ENCODE data around the gene EPM2AIP1.
"Not testable (repeated sequence)": the region's sequence is repeated elsewhere in the genome, so short reads cannot be mapped to it uniquely, and the experiment has no call there.

The EPM2AIP1 gene
- total RNA-seq = 41.1 to 248 (median 90.1) reads per million in 3 experiments

- peak; percentile 100 for DNase-seq
Measured at GRCh38 chr3:36992806-36993325, at the start of gene EPM2AIP1. TSS of gene EPM2AIP1 (minus strand) at chr3:36993131. CDS start at chr3:36993077, 54 bp downstream.

- DNase-seq = not testable (repeated sequence)
Measured at GRCh38 chr3:37042712-37043111, 49.8 kb upstream of the EPM2AIP1 start.

DNA sequence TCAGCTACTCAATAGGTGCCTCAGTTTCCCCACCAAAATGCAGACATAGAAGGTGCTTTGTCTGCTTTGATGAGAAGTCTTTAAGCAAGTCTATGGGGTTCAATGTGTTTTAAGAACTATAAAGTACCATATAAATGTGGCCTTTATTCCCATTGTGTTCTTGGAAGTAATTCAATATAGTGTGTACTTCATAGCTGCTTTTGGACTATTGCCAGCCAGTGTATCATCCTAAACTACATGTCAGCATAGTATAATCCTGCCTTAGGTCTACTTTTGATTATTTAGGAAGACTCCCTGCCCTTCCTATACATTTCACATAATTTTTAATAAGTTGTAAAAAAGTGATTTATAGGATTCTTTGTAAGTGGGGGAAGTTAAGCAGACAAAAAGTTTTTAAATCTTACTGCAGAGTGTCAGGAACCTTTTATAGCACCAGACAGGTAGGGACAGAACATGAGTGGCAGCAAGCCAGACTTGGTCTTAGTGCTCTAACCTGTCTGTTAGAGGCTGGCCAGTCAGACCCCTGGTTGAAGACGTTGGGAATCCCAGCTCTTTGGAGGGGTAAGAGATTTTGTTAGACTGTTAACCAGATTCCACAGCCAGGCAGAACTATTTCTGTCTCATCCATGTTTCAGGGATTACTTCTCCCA lies 48.7 kb upstream of the EPM2AIP1 start:
- no peak for DNase-seq

DNA sequence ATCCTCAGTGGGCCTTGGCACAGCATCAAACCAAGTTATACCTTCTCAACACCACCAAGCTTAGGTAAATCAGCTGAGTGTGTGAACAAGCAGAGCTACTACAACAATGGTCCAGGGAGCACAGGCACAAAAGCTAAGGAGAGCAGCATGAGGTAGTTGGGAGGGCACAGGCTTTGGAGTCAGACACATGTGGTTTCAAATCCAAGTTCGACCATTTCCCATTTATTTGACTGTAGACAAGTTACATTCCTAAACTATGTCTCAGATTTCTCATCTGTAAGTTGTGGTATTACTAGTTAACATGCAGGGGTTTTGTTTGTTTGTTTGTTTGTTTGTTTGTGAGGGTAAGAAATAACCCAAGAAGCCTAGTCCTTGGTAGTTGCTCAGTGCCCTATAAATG lies 47.3 kb upstream of the EPM2AIP1 start:
- no peak for DNase-seq

- DNase-seq = no peak
Measured at GRCh38 chr3:37039161-37039846, 46.4 kb upstream of the EPM2AIP1 start.

- no peak for DNase-seq
Measured at GRCh38 chr3:37037352-37037751, 44.4 kb upstream of the EPM2AIP1 start.

GRCh38 chr3:37032961-37033360 lies 40.0 kb upstream of the EPM2AIP1 start:
- no peak for DNase-seq

GRCh38 chr3:37031096-37031682 lies 38.3 kb upstream of the EPM2AIP1 start:
- no peak for DNase-seq

GRCh38 chr3:37030588-37030987 lies 37.7 kb upstream of the EPM2AIP1 start:
- DNase-seq = no peak

DNA sequence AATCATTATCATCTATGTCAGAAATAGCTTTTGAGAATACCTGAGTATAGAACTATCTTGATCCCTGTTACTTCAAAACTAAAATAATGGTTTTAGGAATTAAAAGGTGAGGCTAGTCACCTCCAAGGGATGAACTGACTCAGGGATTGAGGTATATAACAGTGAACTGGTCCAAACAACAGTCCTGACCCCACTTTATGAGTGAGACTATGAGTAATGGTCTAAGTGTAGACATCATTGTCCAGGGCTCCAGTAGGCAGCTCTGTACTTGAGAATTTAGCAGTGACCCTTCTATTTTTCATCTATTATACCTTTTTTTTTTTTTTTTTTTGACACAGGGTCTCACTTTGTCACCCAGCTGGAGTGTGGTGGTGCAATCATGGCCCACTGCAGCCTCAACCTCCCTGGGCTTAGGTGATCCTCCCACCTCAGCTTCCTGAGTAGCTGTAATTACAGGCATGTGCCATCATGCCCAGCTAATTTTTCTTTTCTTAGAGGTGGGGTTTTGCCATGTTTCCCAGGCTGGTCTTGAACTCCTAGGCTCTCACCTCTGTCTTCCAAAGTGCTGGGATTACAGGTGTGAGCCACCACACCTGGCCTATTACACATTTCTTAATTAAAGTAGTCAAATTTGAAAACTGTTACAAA lies 36.7 kb upstream of the EPM2AIP1 start:
- no peak for DNase-seq

DNA sequence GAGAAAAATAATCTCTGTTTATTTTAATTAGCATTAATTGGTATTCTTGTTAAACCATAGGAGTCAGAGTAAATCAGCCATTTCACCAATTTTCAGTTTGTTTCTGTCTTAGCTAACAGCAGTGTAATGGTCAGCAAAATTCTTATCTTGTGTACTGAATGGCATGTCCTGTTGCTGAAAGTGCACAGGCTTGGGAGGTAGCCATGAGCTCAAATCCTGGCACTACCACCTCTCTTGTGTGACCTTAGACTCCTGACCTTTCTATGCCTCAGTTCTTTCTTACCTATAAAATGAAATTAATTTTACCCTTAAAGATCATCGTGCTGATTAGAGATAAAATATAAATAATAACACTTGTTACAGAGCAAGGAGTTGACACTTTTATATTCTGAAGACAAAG lies 36.2 kb upstream of the EPM2AIP1 start:
- DNase-seq = no peak

GRCh38 chr3:37028329-37028728 lies 35.4 kb upstream of the EPM2AIP1 start:
- DNase-seq = no peak

DNA sequence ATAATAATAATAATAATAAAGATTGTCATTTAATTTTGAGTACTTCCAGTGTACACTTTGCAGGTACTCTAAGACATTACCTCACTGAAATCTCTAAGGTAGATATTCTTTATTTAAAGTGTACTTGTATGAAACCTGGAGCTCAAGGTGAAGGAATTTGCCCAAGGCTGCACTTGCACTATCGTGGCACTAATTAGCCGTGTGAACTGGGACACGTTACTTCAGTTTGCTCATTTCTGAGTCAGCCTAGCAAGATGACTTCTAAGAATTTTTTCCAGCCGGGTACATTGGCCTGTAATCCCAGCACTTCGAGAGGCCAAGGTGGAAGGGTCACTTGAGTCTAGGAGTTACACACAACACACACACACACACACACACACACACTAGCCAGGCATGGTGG lies 33.9 kb upstream of the EPM2AIP1 start:
- no peak for DNase-seq

GRCh38 chr3:37025561-37026335 lies 32.8 kb upstream of the EPM2AIP1 start:
- no peak for DNase-seq

- DNase-seq = no peak
Measured at GRCh38 chr3:37024820-37025405, 32.0 kb upstream of the EPM2AIP1 start.

- no peak for DNase-seq
Measured at GRCh38 chr3:37024092-37024491, 31.2 kb upstream of the EPM2AIP1 start.

DNA sequence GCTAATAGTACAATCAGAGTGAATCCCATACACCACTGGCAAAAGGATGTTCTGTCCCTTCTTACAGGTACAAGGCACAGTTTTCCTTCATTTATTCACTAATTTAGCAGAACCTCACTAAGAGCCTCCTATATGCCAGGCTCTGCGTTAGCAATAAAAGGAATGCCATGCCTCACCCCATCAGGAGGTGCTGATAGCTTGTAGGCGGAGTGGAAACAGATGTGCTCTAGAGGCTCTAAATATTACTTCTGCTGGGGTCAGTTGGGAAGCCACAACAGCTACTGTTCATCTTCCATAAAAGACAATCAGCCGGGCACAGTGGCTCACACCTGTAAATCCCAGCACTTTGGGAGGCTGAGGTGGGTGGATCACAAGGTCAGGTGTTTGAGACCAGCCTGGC lies 24.8 kb upstream of the EPM2AIP1 start:
- DNase-seq = no peak

DNA sequence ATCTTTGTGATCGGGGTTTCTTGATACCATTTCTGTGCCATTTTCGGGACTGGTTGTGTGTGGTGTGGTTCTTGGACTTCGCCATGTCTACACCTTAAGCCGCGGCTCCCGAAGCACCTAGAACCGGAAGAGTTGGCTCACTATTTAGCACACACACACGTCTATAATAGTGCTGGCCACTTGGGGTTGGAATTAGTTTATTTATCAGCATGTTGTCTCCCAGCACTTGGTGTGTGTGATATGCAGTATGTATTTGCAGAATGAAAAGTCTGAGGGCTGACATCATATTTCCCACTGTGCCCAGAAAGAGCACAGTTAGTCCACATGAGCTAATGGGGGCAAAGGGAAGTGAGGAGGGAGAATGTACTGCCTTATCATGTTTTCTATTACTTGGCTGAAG lies 24.0 kb upstream of the EPM2AIP1 start:
- no peak for DNase-seq

DNA sequence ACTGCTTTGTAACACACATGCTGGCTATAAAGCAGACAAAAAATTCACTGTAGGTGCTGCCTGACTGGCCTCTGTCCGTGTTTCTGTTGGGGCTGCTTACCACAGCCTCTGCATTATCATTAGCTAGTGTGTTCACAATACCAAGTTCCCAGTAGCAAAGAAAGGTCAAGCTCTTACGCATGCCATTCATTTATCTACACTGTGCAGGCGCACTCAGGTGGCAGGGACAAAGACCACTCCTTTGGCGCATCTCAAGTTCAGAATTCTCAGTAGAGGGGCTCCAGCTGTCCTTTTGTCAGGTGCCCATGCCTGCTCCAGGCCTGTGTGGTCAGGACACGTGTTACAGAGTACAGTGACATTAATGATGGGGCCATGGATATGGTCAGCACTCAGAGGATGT lies 22.7 kb upstream of the EPM2AIP1 start:
- DNase-seq = no peak

DNA sequence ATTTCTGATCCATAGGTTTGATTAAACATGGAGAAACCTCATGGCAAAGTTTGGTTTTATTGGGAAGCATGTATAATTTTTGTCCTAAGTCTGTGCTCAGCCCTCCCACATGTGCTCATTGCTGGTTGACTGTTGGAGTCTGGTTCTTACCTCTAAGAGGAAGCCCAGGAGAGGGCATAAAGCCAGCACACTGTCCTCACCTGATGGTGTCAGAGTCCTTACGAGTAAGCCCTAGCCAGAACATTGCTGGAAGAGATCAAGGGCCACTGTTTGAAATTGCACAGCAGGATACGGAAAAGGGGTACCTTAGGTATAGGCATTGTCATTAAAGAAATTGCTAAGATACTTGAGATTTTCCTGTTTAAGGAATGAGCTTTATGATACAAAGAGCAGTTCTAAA lies 21.7 kb upstream of the EPM2AIP1 start:
- no peak for DNase-seq

GRCh38 chr3:36993326-36994283 lies 674 bp upstream of the EPM2AIP1 start, which contains the start of gene MLH1:
TSS of gene MLH1 (plus strand) at chr3:36993518. CDS start at chr3:36993548, 30 bp downstream.
- peak; percentile 94 for DNase-seq

All from central memory CD4-positive, alpha-beta T cell (primary cell).